Stomach (tissue), 9 donors: Measurements from ENCODE around the gene VCPKMT. TPM values are rescaled to one million over a fixed set of nuclear protein-coding genes. Genes with fewer than 3 reads are reported as not detected.

ENCODE experiments used
- DNase-seq, 2 donors: peaks; one replicate each; pipeline versions ENCODE4 v3.0.0 to v3.0.0-alpha.2; 2013 to 2019
- H3K27ac ChIP-seq, 5 donors: fragments of 200-600 bp in 4 of 5; sonication (generic) in 4 of 5; one replicate each; pipeline ENCODE4 v1.5.1; 2013 to 2019; ENCODE audit warnings: mild to moderate bottlenecking in 1 of 5, moderate library complexity in 1 of 5
- H3K27me3 ChIP-seq, 3 donors: fragments of 200-600 bp; sonication (generic); one replicate each; pipeline ENCODE4 v1.5.1; 2017 to 2019; ENCODE audit warnings: mixed run types in 1 of 3
- H3K36me3 ChIP-seq, 4 donors: fragments of 200-600 bp; sonication (generic); 1 replicate in 3 of 4; 2 replicates in 1 of 4; pipeline ENCODE4 v1.5.1; 2016 to 2019
- H3K4me1 ChIP-seq, 4 donors: fragments of 200-600 bp; sonication (generic); one replicate each; pipeline ENCODE4 v1.5.1; 2016 to 2019
- H3K4me3 ChIP-seq, 4 donors: fragments of 200-600 bp; sonication (generic) in 3 of 4; one replicate each; pipeline ENCODE4 v1.5.1; 2016 to 2019; ENCODE audit warnings: mild to moderate bottlenecking in 1 of 4
- H3K9me3 ChIP-seq, 4 donors: fragments of 200-600 bp; sonication (generic); one replicate each; pipeline ENCODE4 v1.5.1; 2016 to 2019
- EP300 ChIP-seq: sonication (generic); formaldehyde crosslinking; IDR thresholded peaks from one replicate; pipeline ENCODE4 v1.6.1; 2017; ENCODE audit warnings: antibody characterized with exemption
- POLR2A ChIP-seq, 4 donors: fragments of 450-650 bp; IDR thresholded peaks; one replicate each; pipeline ENCODE4 v1.6.1; 2016; ENCODE audit warnings: antibody characterized with exemption in 4 of 4, control low read depth in 2 of 4, mild to moderate bottlenecking in 1 of 4, moderate library complexity in 1 of 4
- POLR2AphosphoS5 ChIP-seq, 3 donors: sonication (generic); formaldehyde crosslinking; IDR thresholded peaks; one replicate each; pipeline ENCODE4 v1.6.1; 2016; ENCODE audit warnings: antibody characterized with exemption in 3 of 3
- WGBS, 5 donors: extraction: QIAGEN DNeasy Blood & Tissue Kit in 3 of 5; methylation state at CpG; one replicate each; pipeline versions ENCODE4 v1.1.5 to v1.1.7; 2013 to 2018; 5-methylcytosine and 5-hydroxymethylcytosine counted together
- intact Hi-C: fragments of 100-400 bp; cut with DNase I; formaldehyde crosslinking; loops from one replicate; pipeline ENCODE4 v1.15.1; 2023; ENCODE audit warnings: low total_unique reads
- polyA plus RNA-seq, 3 donors: library from polyadenylated mRNA; stranded (reverse); fragments of 200-250 nt; gene quantifications; one replicate each; pipeline ENCODE4 v1.2.3, GENCODE V29; 2013
- total RNA-seq, 5 donors: library from RNA; depleted of rRNA; stranded (reverse); fragments of >200 nt; gene quantifications; one replicate each; pipeline versions ENCODE4 v1.1.0 to v1.2.3, GENCODE V29; 2014 to 2016
- TF ChIP-seq, protein P1 (sequence below), 7 experiments: fragments of 450-650 bp in 4 of 7; fragments of 200-600 bp in 3 of 7; sonication (generic) in 3 of 7; IDR thresholded peaks; one replicate each; pipeline ENCODE4 v1.5.1; 2016 to 2019; ENCODE audit warnings: antibody characterized with exemption in 7 of 7, control low read depth in 2 of 7, mild to moderate bottlenecking in 1 of 7
- donor health status: healthy with polysubstance abuse.
- donor health status: Bipolar disorder and iron deficiency.
- donor health status: healthy.

VCPKMT gene
- total and polyA plus RNA-seq, 8 donors, result 1.3 to 11.6 (median 4.9) TPM; not detected in 1

DNA sequence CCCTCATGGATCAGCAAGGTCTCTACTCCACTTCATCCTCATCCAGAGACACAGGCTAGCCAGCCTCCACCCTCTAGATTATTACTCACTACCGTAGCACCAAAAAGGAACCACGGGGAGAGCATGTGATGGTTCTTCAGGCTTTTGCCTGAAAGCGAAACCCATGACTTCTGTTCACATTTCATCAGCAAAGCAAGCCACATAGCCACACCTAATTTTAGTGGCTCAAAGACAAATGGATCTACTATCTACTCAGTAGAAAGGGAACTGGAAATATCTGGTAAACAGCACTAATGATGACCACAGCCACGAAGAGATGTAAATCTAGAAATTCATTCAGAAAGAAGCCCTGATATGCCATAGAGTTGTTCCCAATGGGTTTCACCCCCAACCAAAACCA is 51.4 kb downstream of the VCPKMT start:
- H3K27me3 ChIP-seq, result no peaks in the 10 kb centered on the region
- intact Hi-C loops, result no loop called here
- no peaks in the 10 kb centered on the region for H3K36me3 ChIP-seq
- peak; percentile 45 to 72 for DNase-seq
- peak overlapping the region in 4 of 5 donors; percentile 20 to 79 (median 34) for H3K27ac ChIP-seq
- peak in 1 of 3 donors; percentile 30 for TF ChIP-seq POLR2AphosphoS5 (IDR thresholded peaks at IDR 0.05)
- TF ChIP-seq, protein P1, sequence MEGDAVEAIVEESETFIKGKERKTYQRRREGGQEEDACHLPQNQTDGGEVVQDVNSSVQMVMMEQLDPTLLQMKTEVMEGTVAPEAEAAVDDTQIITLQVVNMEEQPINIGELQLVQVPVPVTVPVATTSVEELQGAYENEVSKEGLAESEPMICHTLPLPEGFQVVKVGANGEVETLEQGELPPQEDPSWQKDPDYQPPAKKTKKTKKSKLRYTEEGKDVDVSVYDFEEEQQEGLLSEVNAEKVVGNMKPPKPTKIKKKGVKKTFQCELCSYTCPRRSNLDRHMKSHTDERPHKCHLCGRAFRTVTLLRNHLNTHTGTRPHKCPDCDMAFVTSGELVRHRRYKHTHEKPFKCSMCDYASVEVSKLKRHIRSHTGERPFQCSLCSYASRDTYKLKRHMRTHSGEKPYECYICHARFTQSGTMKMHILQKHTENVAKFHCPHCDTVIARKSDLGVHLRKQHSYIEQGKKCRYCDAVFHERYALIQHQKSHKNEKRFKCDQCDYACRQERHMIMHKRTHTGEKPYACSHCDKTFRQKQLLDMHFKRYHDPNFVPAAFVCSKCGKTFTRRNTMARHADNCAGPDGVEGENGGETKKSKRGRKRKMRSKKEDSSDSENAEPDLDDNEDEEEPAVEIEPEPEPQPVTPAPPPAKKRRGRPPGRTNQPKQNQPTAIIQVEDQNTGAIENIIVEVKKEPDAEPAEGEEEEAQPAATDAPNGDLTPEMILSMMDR (IDR thresholded peaks at IDR 0.05), result no peak
- no peak overlapping the region for H3K4me3 ChIP-seq
- H3K4me1 ChIP-seq, result peaks cover 28 to 36% (median 30%) of the 10 kb centered on the region in 4 donors
- H3K9me3 ChIP-seq, result no peaks in the 10 kb centered on the region
- 43 to 59% (median 52%) methylated on average over 4 of the region's 4 CpGs for WGBS, 5 donors

DNA sequence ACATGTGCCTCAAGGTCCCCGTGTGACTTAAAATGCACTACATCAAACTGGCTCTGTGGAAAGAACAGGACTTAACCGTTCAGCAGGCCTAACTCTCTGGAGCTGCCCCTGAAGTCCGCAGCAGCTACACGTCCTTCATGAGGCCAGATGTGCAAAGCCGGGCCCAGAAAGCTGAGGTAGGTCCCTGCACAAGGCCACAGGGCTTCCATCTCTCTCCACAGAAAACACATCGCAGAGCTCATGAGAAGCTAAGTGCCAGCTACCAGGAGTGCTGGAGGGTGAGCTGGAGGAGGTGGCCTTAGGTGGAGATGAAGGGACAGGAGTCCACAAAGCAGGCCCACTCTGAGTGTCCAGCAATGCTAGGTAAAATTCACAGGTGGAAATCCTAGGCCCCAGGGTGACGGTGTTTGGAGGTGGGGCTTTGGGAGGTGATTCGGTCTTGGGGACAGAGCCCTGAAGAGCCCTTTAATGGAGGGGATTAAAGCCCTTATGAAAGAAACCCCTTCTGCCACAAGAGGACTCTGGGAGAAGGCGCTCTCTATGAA is 52.4 kb downstream of the VCPKMT start:
- Histone ChIP-seq H3K36me3 (no peaks in the 10 kb centered on the region), H3K4me3 (no peak overlapping the region), H3K9me3 (no peaks in the 10 kb centered on the region), H3K27ac (peak overlapping the region in 2 of 5 donors; percentile 20 to 79), H3K4me1 (peaks cover 28 to 36% (median 33%) of the 10 kb centered on the region in 4 donors), H3K27me3 (no peaks in the 10 kb centered on the region)
- DNase-seq, result no peak
- TF ChIP-seq, protein P1 (IDR thresholded peaks at IDR 0.05), result no peak
- no peak for TF ChIP-seq POLR2AphosphoS5 (IDR thresholded peaks at IDR 0.05)
- no peak for TF ChIP-seq POLR2A (IDR thresholded peaks at IDR 0.05)
- no peak for TF ChIP-seq EP300
- WGBS, 5 donors, result 89 to 96% (median 94%) methylated on average over 9 of the region's 9 CpGs
- intact Hi-C loops, result no loop called here

DNA sequence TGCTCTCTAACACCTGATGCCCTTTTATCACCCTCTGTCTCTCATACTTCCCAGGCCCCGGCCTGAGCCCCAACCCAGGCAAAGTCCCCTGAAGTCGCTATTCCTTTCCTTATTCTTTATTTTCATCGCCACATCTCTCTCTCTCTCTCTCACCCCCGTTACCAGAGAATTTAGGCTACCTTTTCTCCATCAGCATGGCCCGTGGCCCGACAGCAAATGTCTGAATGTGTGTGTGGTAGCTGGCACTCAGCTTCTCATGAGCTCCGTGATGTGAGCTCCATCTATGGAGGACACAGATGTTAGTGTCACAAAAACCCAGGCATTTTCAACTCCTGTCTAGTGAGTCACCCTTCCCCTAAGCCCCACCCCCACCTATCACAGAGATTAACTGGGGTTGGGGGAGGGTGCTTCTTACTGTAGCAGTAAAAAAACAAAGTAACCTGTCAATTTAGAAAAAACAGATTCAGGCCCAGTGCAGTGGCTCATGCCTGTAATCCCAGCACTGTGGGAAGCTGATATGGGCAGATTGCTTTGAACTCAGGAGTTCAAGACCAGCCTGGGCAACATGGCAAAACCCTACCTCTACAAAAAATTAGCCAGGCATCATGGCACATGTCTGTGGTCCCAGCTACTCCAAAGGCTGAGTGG is 53.8 kb downstream of the VCPKMT start:
- peak; percentile 38 to 84 for DNase-seq
- peaks cover 28 to 34% (median 30%) of the 10 kb centered on the region in 4 donors for H3K4me1 ChIP-seq
- H3K27me3 ChIP-seq, result no peaks in the 10 kb centered on the region
- TF ChIP-seq POLR2A (IDR thresholded peaks at IDR 0.05), result no peak
- TF ChIP-seq POLR2AphosphoS5 (IDR thresholded peaks at IDR 0.05), result peak in 2 of 3 donors; percentile 21 to 44
- H3K9me3 ChIP-seq, result no peaks in the 10 kb centered on the region
- H3K36me3 ChIP-seq, result no peaks in the 10 kb centered on the region
- 56 to 82% (median 77%) methylated on average over 7 of the region's 7 CpGs for WGBS, 5 donors
- no peak overlapping the region for H3K4me3 ChIP-seq
- H3K27ac ChIP-seq, result peak overlapping the region; percentile 53 to 86 (median 79)
- intact Hi-C loops, result no loop called here

DNA sequence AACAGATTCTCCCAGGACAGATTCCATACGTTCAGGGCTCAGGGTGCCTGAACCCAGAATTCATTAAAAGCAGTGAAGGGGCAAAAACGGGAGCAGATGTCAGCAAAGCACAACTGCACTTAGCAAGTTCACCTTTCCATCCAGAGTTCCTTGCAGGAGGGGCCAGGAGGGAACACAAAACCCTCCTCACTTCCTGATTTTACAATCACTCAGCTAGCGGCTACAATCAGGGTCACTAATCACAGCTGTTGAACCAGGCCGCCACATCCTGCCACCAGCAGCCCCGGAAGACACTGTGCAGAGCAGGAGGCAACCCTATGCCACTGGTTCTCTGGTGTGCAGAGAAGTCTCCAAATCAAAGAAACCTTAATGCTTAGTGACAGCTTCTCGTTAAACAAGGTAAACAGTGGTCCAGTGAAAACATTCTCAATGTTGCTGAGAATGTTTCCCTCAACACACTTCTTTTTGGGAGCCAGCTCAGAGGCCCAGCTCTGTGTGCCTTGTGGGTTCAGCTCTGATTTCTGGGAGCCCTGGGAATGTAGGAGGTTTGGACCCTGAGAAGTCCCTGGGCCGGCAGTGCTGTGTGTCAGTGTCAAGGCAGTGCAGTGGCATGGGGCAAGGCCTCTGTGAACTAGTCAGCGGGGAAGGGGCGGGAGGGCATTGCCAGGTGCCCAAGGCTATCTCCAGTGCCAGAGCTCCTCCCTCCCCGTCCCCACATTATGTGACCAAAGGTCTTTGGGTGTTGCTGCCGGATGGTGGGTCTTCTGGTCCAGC is 54.5 kb downstream of the VCPKMT start:
- peak; percentile 61 to 85 for DNase-seq
- WGBS, 5 donors, result 35 to 47% (median 43%) methylated on average over 11 of the region's 11 CpGs
- no peaks in the 10 kb centered on the region for H3K27me3 ChIP-seq
- peak in 2 of 3 donors; percentile 17 to 59 for TF ChIP-seq POLR2AphosphoS5 (IDR thresholded peaks at IDR 0.05)
- TF ChIP-seq, protein P1 (IDR thresholded peaks at IDR 0.05), result no peak
- H3K9me3 ChIP-seq, result no peaks in the 10 kb centered on the region
- peak overlapping the region; percentile 53 to 86 (median 79) for H3K27ac ChIP-seq
- peaks cover 28 to 34% (median 30%) of the 10 kb centered on the region in 4 donors for H3K4me1 ChIP-seq
- intact Hi-C loops, result no loop called here
- no peaks in the 10 kb centered on the region for H3K36me3 ChIP-seq
- no peak overlapping the region for H3K4me3 ChIP-seq
